K562 (cell line): Measurements from ENCODE around the gene TMEM87A. TPM values are rescaled to one million over a fixed set of nuclear protein-coding genes. Genes with fewer than 3 reads are reported as not detected.

Experiments used
- ATAC-seq: fragments of 200-7000 bp; cut with Tn5 transposase; 3 replicates; pipeline ENCODE4 v1.9.1; 2020; ENCODE audit warnings: moderate library complexity
- BruUV-seq: library from RNA; stranded (reverse); fragments of 400-500 nt; replicated peaks from 2 replicates; lab custom pipeline; 2021; lab: Mats Ljungman, UMichigan
- CTCF ChIA-PET: fragments of 300-600 bp; formaldehyde crosslinking; extraction: SDS; loops from one replicate; lab custom pipeline; 2021; ENCODE audit warnings: low intra/inter-chr PET ratio; lab: Yijun Ruan, JAX
- POLR2A ChIA-PET: fragments of 300-600, 350-650 bp; sonication (Branson Sonifier 250); formaldehyde crosslinking; extraction: SDS; loops from one replicate; lab custom pipeline; 2021; ENCODE audit warnings: antibody characterized with exemption, inconsistent platforms; lab: Yijun Ruan, JAX
- DNase-seq, 4 experiments: peaks; one replicate each; pipeline versions ENCODE4 v3.0.0 to v3.0.0-alpha.2; 2011 to 2018; ENCODE audit warnings: low spot score in 3 of 4, mixed read lengths in 3 of 4; ENCODE audit errors: extremely low read depth in 1 of 4
- FAIRE-seq: peaks from 2 replicates; lab custom pipeline; 2011; peaks lifted over from hg19 to GRCh38; lab: Jason Lieb, UNC
- H2AFZ ChIP-seq: 2 replicates; pipeline ENCODE4 v1.6.0; 2011; ENCODE audit warnings: low read depth, low read length, control low read depth, inconsistent platforms
- H3K27ac ChIP-seq: fragments of 200-600 bp; 3 replicates; pipeline ENCODE4 v1.8.0; 2011; ENCODE audit warnings: low read depth, mild to moderate bottlenecking, control low read depth, inconsistent platforms, low read length, moderate library complexity, mixed read lengths; ENCODE audit errors: extremely low read depth
- H3K27me3 ChIP-seq, 2 experiments: fragments of 300-600 bp in 1 of 2; 2 replicates in 1 of 2; 3 replicates in 1 of 2; pipeline versions ENCODE4 v1.6.0 to v1.8.0; 2011; ENCODE audit warnings: inconsistent platforms in 2 of 2, low read length in 2 of 2, mild to moderate bottlenecking in 1 of 2, mixed read lengths in 1 of 2, moderate library complexity in 1 of 2; ENCODE audit not compliant: control insufficient read depth in 2 of 2, insufficient read depth in 2 of 2
- H3K36me3 ChIP-seq: fragments of 300-600 bp; 3 replicates; pipeline ENCODE4 v1.8.0; 2011; ENCODE audit warnings: mild to moderate bottlenecking, low read length, inconsistent platforms; ENCODE audit not compliant: control insufficient read depth, insufficient read depth
- H3K4me1 ChIP-seq, 2 experiments: fragments of 200-600 bp in 1 of 2; replicated peaks in 1 of 2; 2 replicates in 1 of 2; 3 replicates in 1 of 2; pipeline versions ENCODE4 v1.5.1 to v1.8.0; 2011; ENCODE audit warnings: inconsistent platforms in 2 of 2, low read length in 2 of 2, mild to moderate bottlenecking in 1 of 2, mixed read lengths in 1 of 2, moderate library complexity in 1 of 2; ENCODE audit not compliant: control insufficient read depth in 2 of 2, insufficient read depth in 2 of 2
- H3K4me2 ChIP-seq: 2 replicates; pipeline ENCODE4 v1.6.1; 2011; ENCODE audit warnings: low read length, control low read depth, inconsistent platforms, mixed read lengths; ENCODE audit not compliant: insufficient read depth
- H3K4me3 ChIP-seq: fragments of 200-600 bp; sonication (generic), shearing (Covaris generic); 2 replicates; pipeline ENCODE4 v1.5.1; 2016; ENCODE audit warnings: control low read depth, inconsistent platforms
- H3K79me2 ChIP-seq: fragments of 200-600 bp; 3 replicates; pipeline ENCODE4 v1.8.0; 2011; ENCODE audit warnings: low read length, inconsistent platforms; ENCODE audit not compliant: control insufficient read depth, insufficient read depth
- H3K9ac ChIP-seq, 2 experiments: 2 replicates each; pipeline versions ENCODE4 v1.6.0 to v1.6.1; 2011; ENCODE audit warnings: low read depth in 2 of 2, low read length in 2 of 2, control low read depth in 1 of 2, inconsistent platforms in 1 of 2, mild to moderate bottlenecking in 1 of 2, mixed read lengths in 1 of 2; ENCODE audit not compliant: insufficient read depth in 1 of 2
- H3K9me1 ChIP-seq: one replicate; pipeline ENCODE4 v1.6.0; 2011; ENCODE audit warnings: inconsistent platforms, mild to moderate bottlenecking, low read length, moderate library complexity; ENCODE audit not compliant: control insufficient read depth, insufficient read depth
- H3K9me3 ChIP-seq: replicated peaks from 2 replicates; pipeline ENCODE4 v1.5.1; 2011; ENCODE audit warnings: low read depth, low read length, inconsistent platforms; ENCODE audit not compliant: control insufficient read depth, insufficient read depth
- H4K20me1 ChIP-seq: replicated peaks from 2 replicates; pipeline ENCODE4 v1.6.1; 2011; ENCODE audit warnings: low read length, inconsistent platforms, mixed read lengths; ENCODE audit not compliant: control insufficient read depth, insufficient read depth
- DACH1 ChIP-seq: fragments of 450-650 bp; IDR thresholded peaks from 2 replicates; pipeline ENCODE4 v1.6.1; 2018; ENCODE audit not compliant: partially characterized antibody
- KDM1A ChIP-seq, 2 experiments: fragments of 450-650 bp; IDR thresholded peaks; 2 replicates each; pipeline ENCODE4 v1.6.1; 2016; ENCODE audit warnings: mild to moderate bottlenecking in 2 of 2
- NFE2 ChIP-seq: IDR thresholded peaks from 2 replicates; pipeline ENCODE4 v1.6.1; 2014; ENCODE audit warnings: antibody characterized with exemption, low read depth
- NR1H2 ChIP-seq: sonication (generic); formaldehyde crosslinking; IDR thresholded peaks from 2 replicates; pipeline ENCODE4 v1.4.0; 2020; ENCODE audit warnings: mild to moderate bottlenecking, missing genetic modification reagents
- PML ChIP-seq: IDR thresholded peaks from 2 replicates; pipeline ENCODE4 v1.6.1; 2012; ENCODE audit warnings: low read length, inconsistent platforms
- RAD21 ChIP-seq, 2 experiments: fragments of 250-450 bp in 1 of 2; fragments of 450-650 bp in 1 of 2; sonication (Bioruptor Pico) in 1 of 2; formaldehyde crosslinking in 1 of 2; IDR thresholded peaks in 1 of 2; conservative IDR thresholded peaks in 1 of 2; 2 replicates each; pipeline versions ENCODE4 v1.4.0 to v1.8.0; 2020 to 2022; ENCODE audit warnings: mild to moderate bottlenecking in 2 of 2, moderate library complexity in 1 of 2
- RBBP5 ChIP-seq: fragments of 200-600 bp; sonication (generic); IDR thresholded peaks from 2 replicates; pipeline ENCODE4 v1.6.1; 2012; ENCODE audit warnings: borderline replicate concordance, mild to moderate bottlenecking, low read length, control low read depth, inconsistent platforms; ENCODE audit not compliant: insufficient read depth, poor library complexity, severe bottlenecking
- RFX1 ChIP-seq: fragments of 450-650 bp; IDR thresholded peaks from 2 replicates; pipeline ENCODE4 v1.6.1; 2016; ENCODE audit warnings: mild to moderate bottlenecking, moderate library complexity
- SUPT5H ChIP-seq: fragments of 450-650 bp; IDR thresholded peaks from 2 replicates; pipeline ENCODE4 v1.6.1; 2016
- ZNF583 ChIP-seq: fragments of 250-450 bp; sonication (Bioruptor Pico); IDR thresholded peaks from 2 replicates; pipeline ENCODE4 v1.4.0; 2020
- ZNF785 ChIP-seq: fragments of 250-450 bp; sonication (Bioruptor Pico); IDR thresholded peaks from 2 replicates; pipeline ENCODE4 v1.4.0; 2020; ENCODE audit warnings: mild to moderate bottlenecking
- WGBS: fragments of 100-300 bp; shearing (Covaris generic); methylation state at CpG from one replicate; pipeline ENCODE4 v1.1.6; 2016; ENCODE audit warnings: low coverage, mixed read lengths; ENCODE audit not compliant: insufficient coverage; ENCODE audit errors: missing lambda C conversion rate; 5-methylcytosine and 5-hydroxymethylcytosine counted together
- in situ Hi-C: fragments of 300-500 bp; cut with MboI; formaldehyde crosslinking; loops from 4 replicates; pipeline ENCODE4 v1.15.0; 2018; ENCODE audit warnings: inconsistent platforms, mixed read lengths
- intact Hi-C: fragments of 100-400 bp; cut with micrococcal nuclease; formaldehyde crosslinking; loops from 2 replicates; pipeline ENCODE4 v1.14.2; 2022
- polyA plus RNA-seq, 8 experiments: library from polyadenylated mRNA; depleted of rRNA in 4 of 8; stranded (reverse) in 5 of 8; unstranded in 3 of 8; fragments of >200 nt; fragmentation: Nextera tagmentation in 2 of 8; fragmentation: Illumina TruSeq in 1 of 8; extraction: Ambion mirVana in 2 of 8; extraction: Trizol in 1 of 8; gene quantifications; 2 replicates each; pipeline versions ENCODE4 v1.2.1 to v1.2.3, GENCODE V29; 2011 to 2014; ENCODE audit warnings: inconsistent platforms in 1 of 8, missing spikeins in 1 of 8
- total RNA-seq, 7 experiments: library from RNA; depleted of rRNA in 6 of 7; stranded (reverse); fragments of >200 nt in 6 of 7; fragmentation: Illumina TruSeq in 2 of 7; extraction: Trizol in 2 of 7; gene quantifications; 2 replicates each; pipeline versions ENCODE4 v1.2.1 to v1.2.3, GENCODE V29; 2011 to 2021; ENCODE audit warnings: low replicate concordance in 1 of 7
- TF ChIP-seq, protein P1 (sequence below): fragments of 150-350 bp; IDR thresholded peaks from 2 replicates; pipeline ENCODE4 v1.6.1; 2014; ENCODE audit warnings: low read depth, mild to moderate bottlenecking, low read length, borderline replicate concordance
- TF ChIP-seq, protein P2 (sequence below), 3 experiments: IDR thresholded peaks in 2 of 3; conservative IDR thresholded peaks in 1 of 3; 2 replicates each; pipeline ENCODE4 v1.5.1; 2011 to 2012; ENCODE audit warnings: low read length in 3 of 3, mild to moderate bottlenecking in 3 of 3, control low read depth in 2 of 3, improper control_type of control experiment in 1 of 3, inconsistent platforms in 1 of 3, low read depth in 1 of 3, mixed read lengths in 1 of 3, moderate library complexity in 1 of 3; ENCODE audit not compliant: insufficient read depth in 2 of 3
- TF ChIP-seq, protein P3 (sequence below), 2 experiments: IDR thresholded peaks in 1 of 2; conservative IDR thresholded peaks in 1 of 2; 2 replicates each; pipeline ENCODE4 v1.6.1; 2016; ENCODE audit warnings: low read depth in 2 of 2, mild to moderate bottlenecking in 1 of 2, missing compliant biosample characterization in 1 of 2, missing genetic modification characterization in 1 of 2, moderate library complexity in 1 of 2

Gene TMEM87A
- total and polyA plus RNA-seq, 9 of the 15 experiments (the other 6 are each of a cell fraction or from before 2014, with no cell fraction given) = 16.6 to 43.3 (median 29.6) TPM

DNA sequence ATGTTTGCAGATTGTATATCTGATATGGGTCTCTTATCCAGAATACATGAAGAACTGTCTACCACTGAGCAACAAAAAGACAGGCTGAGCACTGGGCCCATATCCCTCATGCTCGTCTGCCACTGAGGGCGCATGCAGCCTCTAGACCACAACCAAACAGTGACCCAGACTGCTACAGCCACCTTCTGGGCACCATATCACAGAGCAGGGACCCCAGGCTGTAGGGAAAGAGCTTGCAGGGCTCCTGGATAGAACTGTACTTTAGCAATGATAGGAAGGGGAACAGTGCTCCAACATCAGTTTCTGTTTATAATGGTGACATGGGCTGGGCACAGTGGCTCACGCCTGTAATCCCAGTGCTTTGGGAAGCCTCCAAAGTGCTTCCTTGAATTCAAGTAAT, 40.2 kb upstream of the TMEM87A start:
- Histone ChIP-seq H3K4me2 (no peak overlapping the region), H4K20me1 (no peaks in the 10 kb centered on the region), H3K9me3 (no peaks in the 10 kb centered on the region), H3K9ac (no peak overlapping the region), H3K9me1 (no peaks in the 10 kb centered on the region), H2AFZ (no peak overlapping the region), H3K27ac (no peak overlapping the region), H3K36me3 (0 out of 3 replicates have a peak, but pooled peaks cover 3% of the 10 kb centered on the region), H3K4me3 (no peak overlapping the region), H3K79me2 (no peaks in the 10 kb centered on the region)
- DNase-seq (peak in 2 of 4 experiments; percentile 5 to 8), FAIRE-seq (no peak), ATAC-seq (peak; percentile 51; the same call in 1 of the 3 replicates)
- BruUV-seq = no TSS peak
- intact Hi-C loops (no loop called here), in situ Hi-C loops (no loop called here)
- 30% methylated on average over 3 of the region's 3 CpGs for whole genome bisulfite sequencing
- CTCF ChIA-PET = no interaction called here
- TF ChIP-seq RFX1 (no peak), ZNF785 (CRISPR knock-in tag) (no peak), RBBP5 (no peak), PML (no peak), SUPT5H (no peak), KDM1A (IDR thresholded peaks at IDR 0.05) (no peak), RAD21 (CRISPR knock-in tag; conservative IDR thresholded peaks at IDR 0.05 in 1 of 2, IDR thresholded peaks at IDR 0.05 in 1 of 2) (peak in 1 of 2 experiments; percentile 28; a peak in 1 of 4 replicates), DACH1 (no peak), NFE2 (no peak), ZNF583 (CRISPR knock-in tag) (no peak), NR1H2 (CRISPR knock-in tag) (no peak)
- TF ChIP-seq, protein P1, sequence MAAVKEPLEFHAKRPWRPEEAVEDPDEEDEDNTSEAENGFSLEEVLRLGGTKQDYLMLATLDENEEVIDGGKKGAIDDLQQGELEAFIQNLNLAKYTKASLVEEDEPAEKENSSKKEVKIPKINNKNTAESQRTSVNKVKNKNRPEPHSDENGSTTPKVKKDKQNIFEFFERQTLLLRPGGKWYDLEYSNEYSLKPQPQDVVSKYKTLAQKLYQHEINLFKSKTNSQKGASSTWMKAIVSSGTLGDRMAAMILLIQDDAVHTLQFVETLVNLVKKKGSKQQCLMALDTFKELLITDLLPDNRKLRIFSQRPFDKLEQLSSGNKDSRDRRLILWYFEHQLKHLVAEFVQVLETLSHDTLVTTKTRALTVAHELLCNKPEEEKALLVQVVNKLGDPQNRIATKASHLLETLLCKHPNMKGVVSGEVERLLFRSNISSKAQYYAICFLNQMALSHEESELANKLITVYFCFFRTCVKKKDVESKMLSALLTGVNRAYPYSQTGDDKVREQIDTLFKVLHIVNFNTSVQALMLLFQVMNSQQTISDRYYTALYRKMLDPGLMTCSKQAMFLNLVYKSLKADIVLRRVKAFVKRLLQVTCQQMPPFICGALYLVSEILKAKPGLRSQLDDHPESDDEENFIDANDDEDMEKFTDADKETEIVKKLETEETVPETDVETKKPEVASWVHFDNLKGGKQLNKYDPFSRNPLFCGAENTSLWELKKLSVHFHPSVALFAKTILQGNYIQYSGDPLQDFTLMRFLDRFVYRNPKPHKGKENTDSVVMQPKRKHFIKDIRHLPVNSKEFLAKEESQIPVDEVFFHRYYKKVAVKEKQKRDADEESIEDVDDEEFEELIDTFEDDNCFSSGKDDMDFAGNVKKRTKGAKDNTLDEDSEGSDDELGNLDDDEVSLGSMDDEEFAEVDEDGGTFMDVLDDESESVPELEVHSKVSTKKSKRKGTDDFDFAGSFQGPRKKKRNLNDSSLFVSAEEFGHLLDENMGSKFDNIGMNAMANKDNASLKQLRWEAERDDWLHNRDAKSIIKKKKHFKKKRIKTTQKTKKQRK = no peak
- TF ChIP-seq, protein P2, sequence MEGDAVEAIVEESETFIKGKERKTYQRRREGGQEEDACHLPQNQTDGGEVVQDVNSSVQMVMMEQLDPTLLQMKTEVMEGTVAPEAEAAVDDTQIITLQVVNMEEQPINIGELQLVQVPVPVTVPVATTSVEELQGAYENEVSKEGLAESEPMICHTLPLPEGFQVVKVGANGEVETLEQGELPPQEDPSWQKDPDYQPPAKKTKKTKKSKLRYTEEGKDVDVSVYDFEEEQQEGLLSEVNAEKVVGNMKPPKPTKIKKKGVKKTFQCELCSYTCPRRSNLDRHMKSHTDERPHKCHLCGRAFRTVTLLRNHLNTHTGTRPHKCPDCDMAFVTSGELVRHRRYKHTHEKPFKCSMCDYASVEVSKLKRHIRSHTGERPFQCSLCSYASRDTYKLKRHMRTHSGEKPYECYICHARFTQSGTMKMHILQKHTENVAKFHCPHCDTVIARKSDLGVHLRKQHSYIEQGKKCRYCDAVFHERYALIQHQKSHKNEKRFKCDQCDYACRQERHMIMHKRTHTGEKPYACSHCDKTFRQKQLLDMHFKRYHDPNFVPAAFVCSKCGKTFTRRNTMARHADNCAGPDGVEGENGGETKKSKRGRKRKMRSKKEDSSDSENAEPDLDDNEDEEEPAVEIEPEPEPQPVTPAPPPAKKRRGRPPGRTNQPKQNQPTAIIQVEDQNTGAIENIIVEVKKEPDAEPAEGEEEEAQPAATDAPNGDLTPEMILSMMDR (IDR thresholded peaks at IDR 0.05 in 2 of 3, conservative IDR thresholded peaks at IDR 0.05 in 1 of 3; ENCODE audit: insufficient read depth in 2 of 3, low read depth in 1 of 3, low read length in 3 of 3) = peak in 1 of 3 experiments; percentile 23; a peak in 2 of 6 replicates
- TF ChIP-seq, protein P3, sequence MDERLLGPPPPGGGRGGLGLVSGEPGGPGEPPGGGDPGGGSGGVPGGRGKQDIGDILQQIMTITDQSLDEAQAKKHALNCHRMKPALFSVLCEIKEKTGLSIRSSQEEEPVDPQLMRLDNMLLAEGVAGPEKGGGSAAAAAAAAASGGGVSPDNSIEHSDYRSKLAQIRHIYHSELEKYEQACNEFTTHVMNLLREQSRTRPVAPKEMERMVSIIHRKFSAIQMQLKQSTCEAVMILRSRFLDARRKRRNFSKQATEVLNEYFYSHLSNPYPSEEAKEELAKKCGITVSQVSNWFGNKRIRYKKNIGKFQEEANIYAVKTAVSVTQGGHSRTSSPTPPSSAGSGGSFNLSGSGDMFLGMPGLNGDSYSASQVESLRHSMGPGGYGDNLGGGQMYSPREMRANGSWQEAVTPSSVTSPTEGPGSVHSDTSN (CRISPR knock-in tag; IDR thresholded peaks at IDR 0.05; ENCODE audit: low read depth) = no peak
- TF ChIP-seq, protein P3 (tag; conservative IDR thresholded peaks at IDR 0.05; ENCODE audit: low read depth) = no peak
- TF ChIP-seq, all 486 proteins: peak for 2
- POLR2A ChIA-PET = interaction anchor here (0.7 to 1.4 kb wide), 2 partner anchors 16 to 75 kb away, joined by 3 read pairs; no protein-coding TSS in a partner anchor
- Histone ChIP-seq H3K27me3 (no peaks in the 10 kb centered on the region), H3K4me1 (no peaks in the 10 kb centered on the region)
